G401 (cell line): ENCODE data around the gene TLX1. TPM values are rescaled to one million over a fixed set of nuclear protein-coding genes. Genes with fewer than 3 reads are reported as not detected.

Experiments
- DNase-seq: peaks from one replicate; pipeline ENCODE4 v3.0.0-alpha.2; 2015; ENCODE audit warnings: low spot score
- in situ Hi-C: cut with HindIII; loops from 2 replicates; pipeline ENCODE4 v1.10.0; 2016; ENCODE audit warnings: low sequenced_read_pairs, mixed read lengths
- total RNA-seq: library from RNA; depleted of rRNA; stranded (reverse); fragments of >200 nt; shearing (Covaris generic); gene quantifications from 2 replicates; pipeline ENCODE4 v1.2.3, GENCODE V29; 2014

The TLX1 gene
- total RNA-seq, 1 experiment from 2014 or later, result 0.14 TPM

DNA sequence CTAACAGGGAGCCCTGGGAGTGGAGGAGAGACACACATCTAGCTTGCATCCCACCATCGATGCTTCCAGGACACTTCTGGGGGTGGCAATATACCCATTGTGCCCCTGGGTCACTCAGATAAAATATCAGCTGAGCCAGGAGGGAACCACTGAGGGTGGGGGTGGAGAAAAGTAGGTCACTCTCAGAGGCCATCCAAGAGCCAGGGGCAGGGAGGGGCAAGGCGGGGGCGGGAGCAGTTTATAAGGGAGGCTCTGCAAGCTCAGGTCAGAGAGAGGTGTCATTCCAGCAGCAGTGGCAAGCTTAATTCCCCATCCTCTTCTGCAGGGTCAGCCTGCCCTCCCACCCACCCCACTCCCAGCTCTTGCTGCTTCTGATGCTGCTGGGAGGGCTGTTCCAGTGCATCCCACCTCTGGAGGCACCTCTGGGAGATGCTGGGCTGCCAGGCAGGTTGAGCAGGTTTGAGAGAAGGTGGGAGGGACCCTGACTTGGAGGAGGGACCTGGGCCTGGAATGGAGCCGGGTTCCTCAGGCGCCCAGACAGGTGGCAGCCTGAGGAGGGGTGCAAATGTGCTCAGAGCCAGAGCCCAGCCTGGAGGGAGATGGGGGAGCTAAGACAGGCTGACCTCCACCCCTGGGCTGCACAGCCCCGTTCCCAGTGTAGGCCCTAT, 20.1 kb upstream of the TLX1 start:
- DNase-seq, result no peak
- in situ Hi-C loops, result no loop called here

DNA sequence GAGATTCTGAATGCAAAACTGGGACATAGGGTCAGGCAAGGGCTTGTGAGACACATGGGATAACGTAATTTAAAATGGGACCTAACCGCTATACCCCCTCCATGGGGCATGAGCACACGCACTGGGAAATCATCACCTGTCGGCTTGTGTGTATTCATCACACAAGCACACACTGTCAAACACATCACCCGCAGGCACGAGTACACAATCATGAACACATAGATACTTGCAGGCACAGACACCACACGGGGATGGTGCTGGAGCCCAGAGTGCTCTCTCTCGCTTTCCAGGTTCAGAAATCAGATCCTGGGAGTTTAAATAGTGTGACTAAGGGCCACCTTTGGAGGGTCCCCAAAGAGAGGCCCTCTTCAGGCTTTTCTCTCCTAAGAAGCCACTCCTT, 19.6 kb upstream of the TLX1 start:
- no peak for DNase-seq
- in situ Hi-C loops, result no loop called here

DNA sequence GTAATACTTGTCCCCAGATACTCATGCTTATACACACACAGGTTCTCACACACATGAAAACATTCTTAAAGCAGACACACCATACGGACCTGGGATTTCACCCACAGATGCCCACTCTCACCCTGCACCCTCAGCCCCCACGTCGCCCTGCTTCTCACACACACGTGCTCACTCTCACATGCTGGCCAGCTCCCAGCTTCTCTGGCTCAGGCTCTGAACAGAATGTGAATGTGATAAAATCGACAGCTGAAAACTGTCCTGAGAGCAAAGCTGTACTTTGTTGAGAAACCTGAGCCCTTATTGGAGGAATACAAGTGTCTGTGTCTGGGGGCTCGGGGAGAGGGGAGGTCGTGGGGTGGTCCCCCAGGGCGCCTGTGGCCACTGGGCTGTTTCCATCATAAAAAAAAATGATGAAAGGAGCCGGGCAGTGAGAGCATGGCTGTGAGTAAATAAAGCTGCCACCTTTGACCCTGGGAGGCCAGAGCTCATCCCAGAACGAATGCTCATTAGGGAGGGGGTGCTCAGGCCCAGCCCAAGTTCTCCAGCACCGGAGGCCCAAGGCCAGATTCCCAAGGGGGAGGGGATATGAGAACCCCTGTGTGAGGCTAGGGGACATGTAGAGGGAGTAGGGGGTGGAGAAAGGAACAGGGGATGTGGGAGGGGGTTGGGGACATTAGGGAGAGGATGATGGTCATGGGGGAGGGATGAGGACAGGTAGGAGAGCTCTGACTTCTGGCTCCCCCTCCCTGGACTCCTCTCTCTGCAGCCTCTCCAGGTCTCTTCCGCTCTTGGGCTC, 18.1 kb upstream of the TLX1 start:
- DNase-seq, result no peak
- in situ Hi-C loops, result no loop called here

DNA sequence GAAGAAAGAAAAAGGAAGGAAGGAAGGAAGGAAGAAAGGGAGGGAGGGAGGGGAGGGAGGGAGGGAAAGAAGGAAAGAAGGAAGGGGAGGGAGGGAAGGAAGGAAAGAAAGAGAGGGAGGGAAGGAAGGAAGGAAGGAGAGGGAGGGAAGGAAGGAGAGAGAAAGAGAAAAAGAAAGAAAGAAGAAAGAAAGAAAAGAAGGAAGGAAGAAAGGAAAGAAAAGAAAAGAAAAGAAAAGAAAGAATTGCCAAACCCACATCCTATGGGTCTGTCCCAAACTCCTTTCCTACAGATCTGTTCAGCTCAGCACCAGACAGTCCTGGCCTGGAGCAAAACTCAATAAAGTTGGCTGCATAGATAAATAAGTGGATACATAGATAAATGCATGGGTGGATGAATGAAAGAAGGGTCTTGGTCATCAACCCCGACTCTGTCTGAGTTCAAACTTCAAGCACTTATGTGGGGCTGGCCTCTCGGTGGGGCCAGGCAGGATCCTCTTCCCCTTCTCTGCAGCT, 17.2 kb upstream of the TLX1 start:
- DNase-seq, result no peak
- in situ Hi-C loops, result no loop called here

DNA sequence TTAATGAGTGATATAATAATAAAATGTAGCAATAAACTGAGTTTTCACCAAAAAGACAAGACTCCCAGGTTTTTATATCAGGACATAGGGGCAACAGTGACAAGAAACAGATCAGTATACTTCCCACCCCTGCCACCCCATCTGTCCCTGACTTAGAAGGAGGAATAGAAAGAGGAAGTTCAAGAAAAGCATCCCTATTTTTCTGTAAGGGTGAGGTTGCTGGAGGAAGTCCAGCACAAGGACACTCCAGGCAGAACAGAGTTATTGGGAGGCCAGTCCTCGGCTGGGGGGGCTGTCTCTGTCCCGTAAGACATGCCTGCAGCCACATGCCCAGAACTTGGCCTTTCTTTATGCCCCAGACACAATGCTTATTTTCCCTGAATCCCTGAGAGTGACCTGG, 16.5 kb upstream of the TLX1 start:
- in situ Hi-C loops, result no loop called here
- no peak for DNase-seq

DNA sequence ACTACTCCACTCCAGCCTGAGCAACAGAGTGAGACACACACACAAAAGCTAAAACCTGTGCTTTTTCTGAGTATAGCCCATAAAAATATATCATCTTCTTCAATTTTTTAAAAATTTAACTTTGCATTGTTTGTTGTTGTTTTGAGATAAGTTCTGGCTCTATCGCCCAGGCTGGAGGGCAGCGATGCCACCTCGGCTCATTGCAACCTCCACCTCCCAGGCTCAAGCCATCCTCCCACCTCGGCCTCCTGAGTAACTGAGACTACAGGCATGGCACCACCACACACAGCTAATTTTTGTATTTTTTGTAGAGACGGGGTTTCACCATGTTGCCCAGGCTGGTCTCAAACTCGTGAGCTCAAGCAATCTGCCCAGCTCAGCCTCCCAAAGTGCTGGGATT, 14.3 kb upstream of the TLX1 start:
- no peak for DNase-seq
- in situ Hi-C loops, result no loop called here

DNA sequence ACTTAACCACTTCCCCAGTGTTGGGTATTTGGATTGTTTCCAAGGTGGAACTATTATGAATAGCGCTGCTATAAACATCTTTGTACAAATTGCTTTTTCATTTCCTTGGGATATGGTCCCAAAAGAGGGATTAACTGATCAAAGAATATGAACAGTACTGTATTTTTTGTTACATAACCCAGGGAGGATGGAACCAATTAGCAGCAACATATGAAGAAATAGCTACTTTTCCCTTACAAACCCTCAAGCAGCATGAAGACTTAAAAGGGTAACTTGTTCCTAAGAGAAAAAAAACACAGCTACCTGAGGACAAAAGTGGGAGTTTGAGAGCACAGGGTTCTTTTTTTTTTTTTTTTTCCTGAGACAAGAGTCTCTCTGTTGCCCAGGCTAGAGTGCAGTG, 13.1 kb upstream of the TLX1 start:
- in situ Hi-C loops, result no loop called here
- no peak for DNase-seq

DNA sequence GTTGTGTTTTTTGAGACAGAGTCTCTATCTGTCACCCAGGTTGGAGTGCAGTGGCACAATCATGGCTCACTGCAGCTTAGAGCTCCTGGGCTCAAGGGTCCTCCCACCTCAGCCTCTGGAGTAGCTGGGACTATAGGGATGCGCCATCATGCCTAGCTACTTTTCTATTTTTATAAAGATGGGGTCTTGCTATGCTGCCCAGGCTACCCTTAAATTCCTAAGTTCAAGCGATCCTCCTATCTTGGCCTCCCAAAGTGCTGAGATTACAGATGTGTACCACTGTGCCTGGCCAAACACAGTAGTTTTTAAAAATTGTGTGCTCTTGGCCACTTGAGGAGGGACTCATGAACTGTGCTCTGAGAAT, 10.6 kb upstream of the TLX1 start:
- no peak for DNase-seq
- in situ Hi-C loops, result no loop called here

DNA sequence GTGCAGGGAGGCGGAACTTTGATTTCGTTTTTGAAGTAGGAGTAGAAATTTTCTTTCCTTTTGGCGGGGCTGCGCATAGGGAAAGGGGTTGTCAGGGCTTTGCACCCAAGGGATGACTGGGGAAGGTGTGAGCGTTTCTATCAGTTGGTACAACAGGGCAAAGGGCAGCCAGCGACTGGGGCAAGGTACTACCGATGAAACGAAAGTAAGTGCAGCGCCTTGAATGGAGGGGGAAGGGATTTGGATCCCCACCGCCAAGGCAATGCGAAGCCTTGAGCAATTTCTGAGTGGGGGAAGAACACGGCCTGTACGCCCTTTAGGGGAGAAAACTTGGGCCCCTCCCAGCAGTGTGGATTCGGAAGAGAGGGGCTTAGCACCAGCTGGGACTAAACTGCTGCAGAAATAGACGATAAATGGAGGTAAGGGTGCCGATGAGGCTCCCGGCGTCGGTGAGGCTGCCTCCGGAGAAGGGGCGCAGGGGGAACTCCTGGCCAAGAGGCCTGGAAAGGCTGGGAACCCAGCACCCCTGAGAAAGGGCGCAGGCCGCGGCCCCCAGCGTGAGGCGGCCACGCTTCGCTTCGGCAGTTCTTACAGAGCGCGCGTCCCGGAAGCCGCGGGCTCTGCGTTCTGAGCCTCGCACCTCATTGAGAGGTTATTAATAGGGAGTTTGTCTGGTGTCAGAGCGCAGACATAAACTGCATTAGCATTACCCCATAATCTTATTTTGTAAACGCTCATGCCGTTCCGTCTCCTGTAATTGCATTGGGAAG, 10.0 kb upstream of the TLX1 start:
- in situ Hi-C loops, result no loop called here
- DNase-seq, result no peak

DNA sequence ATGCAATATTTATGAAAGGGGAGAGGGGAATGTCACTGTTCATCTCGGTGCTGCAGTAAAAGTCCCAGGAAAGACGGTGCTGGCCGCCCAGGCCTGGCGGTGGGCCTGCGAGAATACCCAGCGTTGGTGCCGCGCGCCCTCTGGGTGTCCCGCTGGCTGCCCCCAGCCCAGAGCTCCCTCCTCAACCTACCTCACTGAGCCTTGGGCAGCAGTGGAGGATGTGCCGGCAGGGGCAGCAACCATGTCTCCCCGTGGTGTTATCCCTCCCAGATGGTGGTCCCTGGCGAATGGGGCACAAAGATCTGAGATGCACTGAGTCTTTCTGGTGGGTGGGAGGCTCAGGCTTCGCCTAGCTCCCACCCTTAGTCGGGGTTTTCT, 9.5 kb upstream of the TLX1 start:
- no peak for DNase-seq

DNA sequence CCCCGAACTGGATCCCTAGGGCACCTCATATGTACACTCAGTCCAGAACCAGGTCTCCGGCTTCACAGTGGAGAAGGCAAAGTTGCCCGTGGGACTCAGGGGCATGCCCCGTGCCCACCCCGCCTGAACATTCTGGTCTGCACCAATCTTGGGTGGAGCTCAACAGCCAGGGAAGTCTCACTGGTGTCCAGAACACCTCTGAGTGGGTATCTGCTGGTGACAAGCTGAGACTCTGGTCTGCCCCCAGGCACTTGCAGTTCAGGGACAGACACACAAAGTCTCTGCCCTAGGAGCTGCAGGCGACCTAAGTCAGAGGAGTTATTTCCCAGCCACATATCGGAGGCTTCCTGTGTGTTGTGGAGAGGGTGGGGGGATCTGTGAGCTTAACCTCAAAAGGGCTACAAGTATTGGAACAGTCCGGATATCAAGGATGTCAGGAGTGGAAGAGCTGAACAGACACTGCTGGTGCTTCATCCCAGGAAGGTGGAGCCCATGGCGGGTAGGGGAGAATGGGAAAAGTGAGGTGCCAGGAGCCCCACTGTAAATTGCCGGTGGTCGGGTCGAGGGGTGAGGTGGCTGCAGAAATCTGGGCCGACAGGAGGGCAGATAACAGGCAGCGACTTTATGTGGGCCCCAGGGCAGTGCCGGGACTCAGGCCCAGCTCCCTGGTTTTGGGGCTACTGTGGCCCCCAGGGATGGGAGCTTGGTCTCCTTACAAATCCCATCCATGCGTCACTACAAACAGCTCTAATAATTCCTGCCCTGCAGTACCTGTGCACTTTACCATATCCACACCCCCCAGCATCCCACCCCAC, 8.6 kb upstream of the TLX1 start:
- in situ Hi-C loops, result no loop called here
- DNase-seq, result no peak

More for the DNA sequence above, 9.5 kb upstream of the TLX1 start:
- in situ Hi-C loops, result no loop called here

DNA sequence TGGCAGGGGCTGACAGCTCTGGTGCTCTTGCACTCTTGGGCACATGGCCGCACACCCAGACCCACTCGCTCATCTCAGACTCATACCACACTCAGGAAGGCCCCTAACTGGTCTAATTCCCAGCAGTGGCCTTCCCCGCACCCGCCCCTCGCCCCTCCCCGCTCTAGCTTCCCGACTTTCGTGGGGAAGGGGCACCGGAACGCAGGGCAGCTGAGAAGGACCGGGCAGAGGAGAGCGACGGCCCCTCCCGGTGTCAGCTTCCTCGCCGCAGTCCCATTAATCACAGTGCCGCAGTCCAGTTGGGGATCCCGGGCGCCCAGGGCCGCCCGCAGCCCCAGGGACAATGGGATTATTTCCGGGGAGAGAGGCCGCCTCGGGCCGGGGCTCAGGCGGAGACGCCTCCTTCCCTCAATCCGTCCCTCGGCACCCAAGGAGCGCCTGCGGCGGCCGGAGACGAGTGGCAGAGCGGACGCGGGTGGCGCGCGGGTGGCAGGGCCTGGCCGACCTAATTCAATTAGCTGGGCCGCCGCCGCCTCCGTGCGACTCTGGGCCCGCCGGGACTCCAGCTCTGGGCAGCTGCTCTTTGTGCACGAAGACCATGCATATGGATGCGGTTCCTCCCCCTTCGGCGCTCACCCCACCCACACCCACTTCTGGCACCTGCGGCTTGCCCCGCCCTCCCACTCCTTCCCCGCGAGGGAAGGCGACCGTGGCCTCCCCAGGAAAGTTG, 7.8 kb upstream of the TLX1 start:
- DNase-seq, result no peak
- in situ Hi-C loops, result no loop called here

DNA sequence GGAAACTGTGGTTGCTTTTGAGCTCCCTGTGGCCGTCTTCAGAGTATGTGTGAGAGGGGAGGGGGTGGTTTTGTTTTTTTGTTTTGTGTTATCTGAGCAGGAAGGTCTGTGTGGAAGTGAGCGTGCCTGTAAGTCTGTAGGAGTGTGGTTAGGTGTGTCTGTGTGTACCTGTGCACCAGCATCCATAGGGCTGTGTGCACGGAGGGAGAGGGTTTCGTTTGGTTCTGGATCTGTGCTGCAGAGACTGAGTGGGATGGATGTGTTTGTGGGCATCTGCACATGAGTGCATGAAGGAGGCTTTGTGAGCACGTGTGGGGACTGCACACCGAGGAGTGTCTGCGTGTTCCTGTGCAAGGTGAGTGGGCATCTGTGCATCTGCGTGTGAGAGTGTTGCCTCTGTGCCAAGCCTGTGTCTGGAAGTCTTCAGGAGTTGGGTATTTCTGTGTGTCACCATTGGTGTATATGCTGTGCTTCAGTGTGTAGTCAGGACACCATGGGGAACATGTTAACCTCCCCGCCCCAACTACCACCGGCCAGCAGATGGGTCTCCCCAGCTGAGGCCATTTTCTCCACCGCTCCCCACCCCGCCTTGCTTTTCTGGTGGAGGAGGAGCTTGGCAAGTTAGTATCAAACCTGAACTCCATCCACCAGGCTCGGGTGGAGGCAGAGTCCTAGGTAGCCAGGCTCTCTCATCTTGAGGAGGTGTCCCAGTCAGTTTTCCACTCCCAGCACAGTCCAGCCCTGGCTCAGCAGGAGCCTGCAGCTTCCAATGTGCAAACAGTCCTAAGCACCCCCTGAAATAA, 7.1 kb upstream of the TLX1 start:
- no peak for DNase-seq
- in situ Hi-C loops, result no loop called here

DNA sequence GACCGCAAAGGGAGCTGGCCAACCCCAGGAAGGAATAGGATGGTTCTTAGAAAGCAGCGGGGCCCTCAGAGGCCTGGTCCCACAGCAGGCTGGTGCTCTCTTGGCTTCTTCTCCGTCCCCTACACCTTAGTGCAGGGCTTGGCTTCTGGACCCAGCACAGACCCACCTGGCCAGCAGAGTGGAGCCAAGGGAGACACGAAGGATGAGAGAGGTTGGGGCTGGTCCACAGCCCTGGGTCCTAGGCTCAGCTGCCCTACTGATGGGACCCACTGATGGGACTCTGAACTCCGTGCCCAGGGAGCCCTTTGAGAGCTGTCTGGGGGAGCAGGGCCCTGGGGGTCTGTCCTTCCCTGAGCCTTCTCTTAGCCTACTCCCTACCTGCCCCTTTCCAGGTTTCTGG, 6.2 kb upstream of the TLX1 start:
- in situ Hi-C loops, result no loop called here
- no peak for DNase-seq

DNA sequence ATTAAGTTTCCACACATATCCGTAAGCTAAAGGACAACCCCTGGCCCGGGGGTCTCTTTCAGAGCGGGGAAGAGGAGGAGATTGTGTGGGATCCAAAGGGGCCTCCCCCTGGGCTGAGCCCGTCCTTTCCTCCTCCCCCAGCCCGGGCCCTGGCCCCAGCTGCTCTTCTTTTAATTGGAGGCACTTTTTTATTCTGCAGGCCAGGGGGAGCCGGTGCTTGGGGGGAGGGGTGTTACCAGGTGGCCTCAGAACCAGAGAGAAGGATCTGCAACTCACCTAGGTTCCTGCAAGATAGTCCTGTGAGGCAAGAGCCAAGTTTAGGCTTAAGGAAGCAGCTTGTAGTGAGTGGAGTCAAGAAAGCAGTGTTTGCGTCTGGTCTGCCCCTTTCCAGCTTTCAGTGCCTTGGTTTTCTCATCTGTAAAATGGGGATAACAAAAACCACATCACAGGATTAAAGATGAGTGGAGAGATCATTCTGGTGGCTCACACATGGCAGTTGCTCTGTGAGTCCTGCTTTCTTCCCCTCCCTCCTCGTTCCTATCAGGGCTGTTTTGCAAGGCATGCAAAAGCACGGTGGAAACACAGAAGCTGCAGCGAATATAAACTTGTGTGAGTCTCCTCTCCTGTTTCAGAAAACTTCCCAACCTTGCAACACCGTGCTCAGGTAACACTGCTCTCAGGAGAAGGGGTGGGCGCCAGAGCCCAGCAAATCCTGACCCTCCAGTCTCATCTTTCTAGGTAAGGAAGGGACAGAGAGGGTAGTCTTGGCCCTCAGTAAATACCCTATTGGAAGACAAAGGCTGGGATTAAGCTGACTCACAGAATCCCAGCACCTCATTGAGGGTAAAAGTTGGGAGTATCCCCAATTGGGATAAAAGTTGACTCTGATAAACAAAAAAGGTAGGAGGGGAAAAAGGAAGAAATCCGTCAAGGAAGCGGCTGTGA, 4.1 kb upstream of the TLX1 start:
- in situ Hi-C loops, result no loop called here
- DNase-seq, result no peak

DNA sequence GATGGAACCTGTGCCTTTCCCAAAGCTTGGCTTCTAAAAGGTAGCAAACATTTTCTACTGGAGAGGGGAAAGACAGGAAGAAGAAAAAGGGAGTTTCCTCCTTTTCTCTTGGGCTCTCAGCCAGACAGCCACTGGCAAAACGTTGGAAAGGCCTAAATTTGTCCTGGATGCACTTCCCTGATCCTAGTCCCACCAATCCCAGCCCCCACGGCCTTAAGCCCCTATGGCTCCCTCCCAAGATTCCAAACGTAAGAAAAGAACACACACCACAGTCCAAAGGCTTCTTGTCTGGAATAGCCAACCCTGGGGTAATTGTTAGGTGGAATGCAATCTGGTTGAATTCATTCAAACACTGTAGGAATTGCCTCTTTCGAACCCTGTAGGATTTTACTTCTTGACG, 959 bp upstream of the TLX1 start:
- no peak for DNase-seq
- in situ Hi-C loops, result no loop called here
